ENCODE measurements around the gene SYNM.
"Not testable (repeated sequence)": the region's sequence is repeated elsewhere in the genome, so short reads cannot be mapped to it uniquely, and the experiment has no call there.

The SYNM gene

DNA sequence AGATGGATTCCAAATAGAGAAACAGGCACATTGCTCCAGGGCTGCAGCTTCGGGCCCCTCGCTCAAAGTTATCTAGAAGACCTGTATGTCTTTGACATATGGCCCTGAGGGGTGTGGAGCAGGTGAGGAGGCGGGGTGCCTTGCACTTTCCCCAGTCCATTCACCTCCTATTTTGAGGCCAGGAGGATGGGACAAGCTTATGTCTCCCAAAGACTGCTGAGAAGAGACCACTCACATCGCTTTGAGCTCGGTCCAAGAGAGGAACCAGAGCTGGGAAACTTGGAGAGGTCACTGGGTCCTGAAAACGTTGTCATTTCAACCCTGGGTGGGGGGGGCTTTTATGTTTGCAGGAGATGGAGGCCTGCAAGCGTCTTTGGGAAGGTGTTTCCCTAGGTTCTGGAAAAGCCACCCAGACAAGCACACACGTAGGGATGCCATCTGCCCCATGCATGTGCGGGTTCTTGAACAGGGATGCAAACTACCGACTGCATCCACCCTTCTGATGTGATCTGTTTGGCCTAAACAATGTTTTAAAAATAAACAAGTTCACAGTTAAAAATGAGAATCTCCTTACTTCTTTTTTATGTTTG lies 33.7 kb upstream of the SYNM start:
- no peaks in the 10 kb centered on the region for H3K36me3 ChIP-seq (ENCODE audit: control insufficient read depth, insufficient read depth, low read length)
- H3K9ac ChIP-seq (ENCODE audit: low read length) = no peak overlapping the region
- H3K4me3 ChIP-seq (ENCODE audit: low read depth, low read length) = no peak overlapping the region
- no peaks in the 10 kb centered on the region for H3K9me3 ChIP-seq (ENCODE audit: control insufficient read depth, insufficient read depth, low read depth, low read length)
- no peaks in the 10 kb centered on the region for H3K27me3 ChIP-seq (ENCODE audit: control insufficient read depth, insufficient read depth, low read length)
- peaks cover 7% of the 10 kb centered on the region for H3K4me1 ChIP-seq (ENCODE audit: control insufficient read depth, insufficient read depth, low read length)
- no peak overlapping the region for H3K27ac ChIP-seq (ENCODE audit: low read depth, low read length)

DNA sequence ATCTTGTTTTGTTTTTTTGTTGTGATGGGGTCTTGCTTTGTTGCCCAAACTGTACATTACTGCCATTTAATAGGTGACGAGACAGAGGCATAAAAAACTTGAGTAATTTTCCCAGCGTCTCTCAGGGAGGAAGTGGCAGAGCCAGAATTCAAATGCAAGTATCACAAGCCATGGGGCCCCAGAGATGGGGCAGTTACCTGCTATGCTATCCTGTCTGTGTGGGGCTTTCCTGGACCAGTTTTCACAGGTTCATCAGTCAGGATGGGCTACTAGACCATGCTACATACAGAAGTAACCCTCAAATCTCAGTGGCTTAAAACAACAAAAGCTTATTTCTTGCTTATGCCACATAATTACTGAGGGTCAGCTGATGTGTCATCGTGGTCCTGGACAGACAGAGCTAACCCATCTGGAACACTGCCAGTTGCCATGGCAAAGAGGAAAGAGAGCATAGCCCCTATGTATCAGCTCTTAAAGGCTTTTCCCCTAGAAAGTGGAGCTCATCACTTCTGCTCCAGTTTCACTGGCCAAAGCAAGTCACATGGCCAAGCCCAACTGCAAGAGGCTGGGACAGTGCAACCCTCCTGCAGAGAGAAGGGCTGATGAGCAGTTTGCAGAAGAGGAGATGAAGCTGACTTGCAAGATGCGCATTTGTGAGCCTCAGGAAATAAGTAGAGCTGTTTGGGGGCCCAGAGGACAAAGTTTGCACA lies 31.7 kb upstream of the SYNM start:
- H3K36me3 ChIP-seq (ENCODE audit: control insufficient read depth, insufficient read depth, low read length) = no peaks in the 10 kb centered on the region
- H3K9ac ChIP-seq (ENCODE audit: low read length) = no peak overlapping the region
- no peaks in the 10 kb centered on the region for H3K9me3 ChIP-seq (ENCODE audit: control insufficient read depth, insufficient read depth, low read depth, low read length)
- H3K4me1 ChIP-seq (ENCODE audit: control insufficient read depth, insufficient read depth, low read length) = peaks cover 7% of the 10 kb centered on the region
- no peaks in the 10 kb centered on the region for H3K27me3 ChIP-seq (ENCODE audit: control insufficient read depth, insufficient read depth, low read length)
- no peak overlapping the region for H3K27ac ChIP-seq (ENCODE audit: low read depth, low read length)
- no peak overlapping the region for H3K4me3 ChIP-seq (ENCODE audit: low read depth, low read length)

- H3K27me3 ChIP-seq (ENCODE audit: control insufficient read depth, insufficient read depth, low read length) = no peaks in the 10 kb centered on the region
- no peak overlapping the region for H3K27ac ChIP-seq (ENCODE audit: low read depth, low read length)
- H3K9ac ChIP-seq (ENCODE audit: low read length) = no peak overlapping the region
- no peaks in the 10 kb centered on the region for H3K36me3 ChIP-seq (ENCODE audit: control insufficient read depth, insufficient read depth, low read length)
- H3K4me3 ChIP-seq (ENCODE audit: low read depth, low read length) = no peak overlapping the region
- no peaks in the 10 kb centered on the region for H3K9me3 ChIP-seq (ENCODE audit: control insufficient read depth, insufficient read depth, low read depth, low read length)
- peaks cover 7% of the 10 kb centered on the region for H3K4me1 ChIP-seq (ENCODE audit: control insufficient read depth, insufficient read depth, low read length)
Observed at GRCh38 chr15:99074446-99074845, 30.4 kb upstream of the SYNM start.

- H3K36me3 ChIP-seq (ENCODE audit: control insufficient read depth, insufficient read depth, low read length); H3K27me3 ChIP-seq (ENCODE audit: control insufficient read depth, insufficient read depth, low read length); H3K4me3 ChIP-seq (ENCODE audit: low read depth, low read length); H3K9ac ChIP-seq (ENCODE audit: low read length); H3K4me1 ChIP-seq (ENCODE audit: control insufficient read depth, insufficient read depth, low read length); H3K9me3 ChIP-seq (ENCODE audit: control insufficient read depth, insufficient read depth, low read depth, low read length); H3K27ac ChIP-seq (ENCODE audit: low read depth, low read length): not testable (repeated sequence)
Observed at GRCh38 chr15:99075059-99075652, 29.7 kb upstream of the SYNM start.

GRCh38 chr15:99076109-99076508 lies 28.8 kb upstream of the SYNM start:
- no peaks in the 10 kb centered on the region for H3K36me3 ChIP-seq (ENCODE audit: control insufficient read depth, insufficient read depth, low read length)
- no peak overlapping the region for H3K4me3 ChIP-seq (ENCODE audit: low read depth, low read length)
- H3K9ac ChIP-seq (ENCODE audit: low read length) = no peak overlapping the region
- peaks cover 7% of the 10 kb centered on the region for H3K4me1 ChIP-seq (ENCODE audit: control insufficient read depth, insufficient read depth, low read length)
- no peaks in the 10 kb centered on the region for H3K9me3 ChIP-seq (ENCODE audit: control insufficient read depth, insufficient read depth, low read depth, low read length)
- H3K27me3 ChIP-seq (ENCODE audit: control insufficient read depth, insufficient read depth, low read length) = no peaks in the 10 kb centered on the region
- no peak overlapping the region for H3K27ac ChIP-seq (ENCODE audit: low read depth, low read length)

DNA sequence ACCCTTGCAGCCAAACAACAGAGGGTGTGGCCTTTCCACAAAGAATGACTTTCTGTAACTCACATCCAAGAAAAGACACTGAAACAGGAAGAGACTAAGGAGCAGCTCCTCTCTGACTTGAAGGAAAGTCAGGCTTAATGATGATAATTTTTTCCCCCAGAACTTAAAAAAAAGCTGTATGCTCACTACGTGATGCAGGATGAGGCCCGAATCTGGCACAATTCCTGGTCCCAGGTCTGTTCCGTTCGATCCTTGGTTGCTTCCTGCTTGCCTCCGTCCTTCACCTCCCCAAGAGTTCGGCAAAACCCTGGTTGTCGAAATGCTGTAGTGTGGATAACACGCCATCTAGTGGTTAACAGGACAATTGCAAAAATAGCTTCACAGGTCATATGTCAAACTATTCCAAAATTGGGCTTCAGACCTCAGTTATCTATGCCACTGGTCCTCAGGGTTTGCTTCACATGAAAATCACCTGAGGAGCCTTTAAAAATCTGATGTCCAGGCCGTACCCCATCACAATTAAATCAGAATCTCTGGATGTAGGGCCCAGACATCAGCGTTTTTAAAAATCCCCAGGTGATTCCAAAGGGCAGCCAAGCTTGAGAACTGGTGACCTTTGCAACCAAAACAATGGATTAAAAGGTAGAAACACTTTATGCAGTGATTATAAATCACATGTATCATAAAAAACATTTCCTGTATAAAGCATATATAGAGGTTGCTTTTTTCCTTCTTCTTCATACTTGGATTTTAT lies 28.1 kb upstream of the SYNM start:
- H3K27me3 ChIP-seq (ENCODE audit: control insufficient read depth, insufficient read depth, low read length) = no peaks in the 10 kb centered on the region
- H3K4me1 ChIP-seq (ENCODE audit: control insufficient read depth, insufficient read depth, low read length) = peaks cover 7% of the 10 kb centered on the region
- H3K4me3 ChIP-seq (ENCODE audit: low read depth, low read length) = peak overlapping the region; percentile 25
- no peak overlapping the region for H3K9ac ChIP-seq (ENCODE audit: low read length)
- H3K27ac ChIP-seq (ENCODE audit: low read depth, low read length) = no peak overlapping the region
- no peaks in the 10 kb centered on the region for H3K9me3 ChIP-seq (ENCODE audit: control insufficient read depth, insufficient read depth, low read depth, low read length)
- no peaks in the 10 kb centered on the region for H3K36me3 ChIP-seq (ENCODE audit: control insufficient read depth, insufficient read depth, low read length)

GRCh38 chr15:99082798-99083197 lies 22.1 kb upstream of the SYNM start:
- Histone ChIP-seq H3K9me3 (ENCODE audit: control insufficient read depth, insufficient read depth, low read depth, low read length) (peaks cover 7% of the 10 kb centered on the region; the same call in 1 of the 2 replicates), H3K36me3 (ENCODE audit: control insufficient read depth, insufficient read depth, low read length) (no peaks in the 10 kb centered on the region), H3K27me3 (ENCODE audit: control insufficient read depth, insufficient read depth, low read length) (no peaks in the 10 kb centered on the region), H3K27ac (ENCODE audit: low read depth, low read length) (no peak overlapping the region), H3K9ac (ENCODE audit: low read length) (no peak overlapping the region), H3K4me1 (ENCODE audit: control insufficient read depth, insufficient read depth, low read length) (no peaks in the 10 kb centered on the region), H3K4me3 (ENCODE audit: low read depth, low read length) (no peak overlapping the region)

GRCh38 chr15:99084965-99085364 lies 19.9 kb upstream of the SYNM start:
- H3K27ac ChIP-seq (ENCODE audit: low read depth, low read length) = no peak overlapping the region
- peaks cover 7% of the 10 kb centered on the region; the same call in 1 of the 2 replicates for H3K9me3 ChIP-seq (ENCODE audit: control insufficient read depth, insufficient read depth, low read depth, low read length)
- H3K9ac ChIP-seq (ENCODE audit: low read length) = no peak overlapping the region
- no peak overlapping the region for H3K4me3 ChIP-seq (ENCODE audit: low read depth, low read length)
- peaks cover 1% of the 10 kb centered on the region; the same call in 1 of the 2 replicates for H3K4me1 ChIP-seq (ENCODE audit: control insufficient read depth, insufficient read depth, low read length)
- no peaks in the 10 kb centered on the region for H3K27me3 ChIP-seq (ENCODE audit: control insufficient read depth, insufficient read depth, low read length)
- no peaks in the 10 kb centered on the region for H3K36me3 ChIP-seq (ENCODE audit: control insufficient read depth, insufficient read depth, low read length)

DNA sequence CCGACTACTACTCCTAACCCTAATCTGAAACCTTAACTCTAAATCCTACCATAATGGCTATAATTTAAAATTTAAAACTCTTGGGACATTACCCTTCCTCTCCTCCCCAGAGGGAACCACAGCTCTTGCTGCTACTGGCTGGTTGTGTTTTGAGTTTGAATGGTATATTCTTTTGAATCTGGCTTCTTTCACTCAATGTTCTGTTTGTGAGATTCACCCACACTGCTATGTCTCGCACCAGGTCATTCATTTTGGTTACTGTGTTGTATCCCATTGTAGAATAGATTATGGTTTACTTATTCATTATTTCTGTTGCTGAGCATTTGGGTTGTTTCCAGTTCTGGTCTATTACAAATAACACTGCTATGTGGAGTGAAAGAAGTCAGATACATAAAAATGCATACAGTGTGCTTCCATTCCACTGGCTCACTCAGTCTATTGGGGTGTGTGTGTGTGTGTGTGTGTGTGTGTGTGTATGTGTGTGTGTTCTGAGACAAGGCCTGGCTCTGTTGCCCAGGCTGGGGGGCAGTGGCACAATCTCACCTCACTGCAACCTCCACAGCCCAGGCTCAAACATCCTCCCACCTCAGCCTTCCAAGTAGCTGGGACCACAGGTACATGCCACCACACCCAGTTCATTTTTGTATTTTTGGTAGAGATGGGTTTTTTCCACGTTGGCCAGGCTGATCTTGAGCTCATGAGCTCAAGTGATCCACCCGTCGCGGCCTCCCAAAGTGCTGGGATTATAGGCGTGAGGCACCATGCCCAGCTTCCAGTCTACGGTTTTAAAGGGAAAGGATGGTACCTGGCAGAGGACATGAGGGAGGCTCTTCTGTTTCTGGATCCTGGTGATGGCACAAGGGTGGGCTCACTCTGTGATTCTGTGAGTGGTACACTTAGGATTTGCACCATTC lies 19.2 kb upstream of the SYNM start:
- Histone ChIP-seq H3K9me3 (ENCODE audit: control insufficient read depth, insufficient read depth, low read depth, low read length) (peaks cover 7% of the 10 kb centered on the region; the same call in 1 of the 2 replicates), H3K4me1 (ENCODE audit: control insufficient read depth, insufficient read depth, low read length) (peaks cover 8% of the 10 kb centered on the region), H3K4me3 (ENCODE audit: low read depth, low read length) (no peak overlapping the region), H3K36me3 (ENCODE audit: control insufficient read depth, insufficient read depth, low read length) (no peaks in the 10 kb centered on the region), H3K9ac (ENCODE audit: low read length) (no peak overlapping the region), H3K27ac (ENCODE audit: low read depth, low read length) (no peak overlapping the region), H3K27me3 (ENCODE audit: control insufficient read depth, insufficient read depth, low read length) (no peaks in the 10 kb centered on the region)

DNA sequence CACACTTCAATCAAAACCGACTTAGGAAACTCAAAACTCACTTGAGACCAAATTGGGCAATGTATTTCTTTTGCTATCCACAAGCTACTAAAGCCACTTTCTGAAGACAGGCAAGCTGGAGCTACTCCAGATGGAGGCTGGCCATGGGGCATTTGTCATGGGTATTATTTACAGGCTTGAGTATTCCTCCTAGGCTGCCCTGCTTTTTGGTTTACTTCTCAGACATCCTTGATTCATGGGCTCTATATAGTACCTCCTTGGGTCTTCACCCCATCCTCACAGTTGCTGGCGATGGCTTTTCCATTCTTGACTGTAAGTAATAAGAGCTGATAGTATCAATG lies 18.6 kb upstream of the SYNM start:
- no peak overlapping the region for H3K9ac ChIP-seq (ENCODE audit: low read length)

More for the DNA sequence above, 18.6 kb upstream of the SYNM start:
- H3K9me3 ChIP-seq (ENCODE audit: control insufficient read depth, insufficient read depth, low read depth, low read length) = peaks cover 7% of the 10 kb centered on the region; the same call in 1 of the 2 replicates
- H3K4me3 ChIP-seq (ENCODE audit: low read depth, low read length) = no peak overlapping the region
- H3K4me1 ChIP-seq (ENCODE audit: control insufficient read depth, insufficient read depth, low read length) = peaks cover 12% of the 10 kb centered on the region
- H3K36me3 ChIP-seq (ENCODE audit: control insufficient read depth, insufficient read depth, low read length) = no peaks in the 10 kb centered on the region
- no peaks in the 10 kb centered on the region for H3K27me3 ChIP-seq (ENCODE audit: control insufficient read depth, insufficient read depth, low read length)
- no peak overlapping the region for H3K27ac ChIP-seq (ENCODE audit: low read depth, low read length)
